Glomerular visceral epithelial cell (primary cell): Measurements from ENCODE around the gene L1CAM.

Source experiments
- DNase-seq: peaks from one replicate; pipeline ENCODE4 v3.0.0-alpha.2; 2016; ENCODE audit errors: extremely low spot score

Gene L1CAM

DNA sequence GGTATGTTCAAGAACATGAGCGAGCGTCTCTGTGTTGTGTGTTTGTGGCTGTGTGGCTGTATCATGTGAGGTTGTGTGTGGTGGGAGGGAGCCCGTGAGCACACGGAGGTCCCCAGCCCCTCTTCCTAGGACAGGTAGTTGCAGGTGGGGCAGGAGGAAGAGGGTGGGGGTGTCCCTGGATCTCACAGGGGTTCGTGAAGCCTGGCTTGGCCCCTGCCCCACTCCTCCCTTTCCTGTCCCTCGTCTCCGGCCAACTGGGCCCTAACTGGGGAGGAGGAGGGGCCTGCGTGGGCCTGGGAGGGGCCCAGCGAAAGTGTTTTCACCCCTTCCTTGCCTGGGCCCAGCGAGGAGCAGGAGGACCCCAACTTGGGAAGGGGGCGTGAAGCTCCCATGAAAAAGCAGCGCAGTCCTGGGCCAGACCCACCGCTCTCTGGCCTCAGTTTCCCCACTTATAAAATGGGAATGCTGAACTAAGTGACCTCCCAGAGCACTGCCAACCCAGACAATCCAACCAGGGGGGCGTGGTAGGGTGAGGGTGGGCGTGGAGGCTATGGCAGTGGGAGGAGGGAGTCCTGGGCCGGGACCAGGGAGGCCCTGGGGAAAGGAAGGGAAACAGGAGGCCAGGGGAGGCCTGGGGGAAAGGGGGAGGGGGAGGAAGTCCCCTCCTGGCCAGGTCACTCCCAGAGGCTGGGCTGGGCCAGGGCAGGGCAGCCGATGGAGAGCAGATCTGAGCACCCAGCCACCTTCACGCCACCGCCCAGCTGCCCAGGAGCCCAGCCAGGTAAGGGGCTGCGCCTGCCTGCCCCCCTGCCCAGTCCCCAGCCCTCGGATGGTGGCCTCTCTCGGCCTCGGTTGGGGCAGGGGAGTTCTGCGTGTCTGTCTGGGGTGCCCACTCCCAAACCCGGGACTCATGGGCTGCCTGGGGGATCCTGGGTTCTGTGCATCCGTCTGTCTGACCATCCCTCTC is 18.3 kb upstream of the L1CAM start, which contains the start of gene AVPR2:
TSS of gene AVPR2 (plus strand) at position 683 of the 967 bp plus-strand sequence. CDS start 473 bp downstream, outside the sequence.
- no peak for DNase-seq

DNA sequence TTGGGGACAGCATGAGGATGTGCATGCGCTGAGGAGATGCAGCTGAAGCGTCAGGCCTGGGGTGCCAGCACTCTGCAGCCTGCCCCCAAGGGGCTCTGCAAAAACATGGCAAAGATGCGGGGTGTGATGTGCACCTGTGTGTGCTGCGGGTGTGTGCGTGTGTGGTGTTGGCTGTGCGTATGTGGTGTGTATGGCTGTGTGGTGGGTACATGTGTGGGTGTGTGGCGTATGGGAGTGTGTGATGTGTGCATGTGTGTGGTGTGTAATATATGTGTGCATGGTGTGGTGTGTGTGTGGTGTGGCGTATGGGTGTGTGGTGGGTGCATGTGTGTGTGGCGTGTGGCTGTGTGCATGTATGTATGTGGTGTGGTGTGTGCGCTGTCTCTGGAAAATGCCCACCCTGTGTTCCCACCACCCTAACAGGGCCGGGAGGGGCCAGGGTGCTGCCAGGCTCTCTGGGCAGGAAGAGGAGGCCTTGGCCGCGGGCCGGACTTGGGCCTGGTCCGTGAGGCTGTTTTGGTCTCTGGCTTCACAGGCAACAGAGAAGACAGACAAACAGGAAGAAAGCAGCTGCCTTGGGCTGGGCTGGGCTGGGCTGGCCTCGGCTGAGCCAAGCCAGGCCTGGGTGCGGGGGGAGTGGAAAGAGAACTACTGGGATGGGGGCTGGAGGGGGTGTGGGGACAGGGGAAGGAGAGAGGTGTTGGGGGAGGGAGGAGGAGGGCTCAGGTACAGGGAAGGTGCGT is 17.4 kb upstream of the L1CAM start:
- no peak for DNase-seq

DNA sequence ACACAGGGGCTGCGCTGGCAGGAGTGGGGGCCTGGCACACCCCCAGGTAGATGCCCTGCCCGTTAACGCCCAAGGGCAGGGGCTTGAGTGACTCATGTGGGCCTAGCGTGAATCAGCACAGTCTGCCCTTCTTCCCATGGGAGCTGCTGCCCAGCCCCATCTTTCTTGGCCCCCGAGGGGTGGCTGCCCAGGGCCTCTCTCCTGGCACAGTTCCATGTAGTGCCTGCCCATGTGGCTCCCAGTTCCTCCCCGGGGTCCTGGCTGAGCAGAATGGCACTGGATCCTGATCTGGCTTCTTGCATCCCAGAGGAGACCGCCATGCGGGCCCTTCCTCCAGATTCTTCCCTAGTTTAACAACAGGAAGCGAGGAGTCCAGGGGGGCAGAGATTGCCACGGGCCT is 16.4 kb upstream of the L1CAM start:
- no peak for DNase-seq

DNA sequence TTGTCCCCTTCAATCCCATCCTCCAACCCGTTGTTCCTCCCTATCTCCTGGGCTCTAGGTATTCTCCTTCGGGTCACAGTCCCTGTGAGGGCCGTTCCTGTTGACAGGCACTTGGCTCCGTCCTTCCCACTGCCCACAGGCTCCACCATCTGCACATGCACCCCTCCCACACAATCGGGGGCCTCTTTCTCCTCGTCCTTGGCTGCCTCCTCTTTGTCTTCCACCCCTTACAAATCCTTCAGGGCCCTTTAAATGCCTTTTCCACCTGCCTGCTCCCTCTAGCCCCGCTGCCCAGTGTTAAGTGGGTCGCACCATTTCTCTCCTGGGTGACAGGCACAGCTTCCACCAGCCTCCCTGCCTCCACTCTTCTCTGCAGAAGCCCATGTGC is 15.8 kb upstream of the L1CAM start:
- DNase-seq: no peak

DNA sequence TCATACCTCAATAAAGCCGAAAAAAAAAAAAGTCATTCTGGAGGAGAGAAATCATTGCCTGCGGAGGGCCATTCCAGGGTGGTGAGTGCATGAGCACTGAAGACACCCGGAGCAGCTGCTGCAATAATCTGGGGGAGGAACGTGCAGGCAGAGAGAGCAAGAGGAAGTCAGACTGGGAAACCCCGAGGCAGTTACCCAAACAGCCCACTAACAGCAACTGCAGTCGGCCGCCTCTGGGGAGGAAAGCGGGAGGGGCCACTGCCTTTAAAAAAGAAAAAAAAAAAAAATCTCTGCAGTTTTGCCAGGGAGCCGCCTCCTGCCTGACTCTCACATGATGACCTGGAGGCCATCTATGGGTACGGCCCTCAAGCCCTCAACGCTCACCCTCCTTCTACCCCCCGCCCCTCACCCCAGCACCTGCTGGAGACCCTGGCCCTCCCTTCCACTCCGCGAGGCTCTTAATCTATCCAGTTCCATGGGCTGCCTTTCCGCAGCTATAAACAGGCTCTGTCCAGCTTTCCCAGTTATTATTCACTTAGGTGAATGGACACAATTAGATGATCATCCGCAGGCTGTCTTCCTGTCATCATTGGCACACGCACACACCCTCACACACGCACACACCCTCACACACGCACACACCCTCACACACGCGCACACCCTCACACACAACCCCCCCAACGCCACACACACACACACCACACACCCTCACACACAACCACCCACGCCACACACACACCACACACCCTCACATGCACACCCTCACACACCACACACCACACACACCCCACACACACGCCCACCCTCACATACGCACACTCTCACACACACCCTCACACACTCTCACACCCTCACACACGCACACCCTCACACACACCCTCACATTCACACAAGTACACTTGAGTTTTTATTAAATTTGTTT is 15.1 kb upstream of the L1CAM start:
- DNase-seq: peak; percentile 79

DNA sequence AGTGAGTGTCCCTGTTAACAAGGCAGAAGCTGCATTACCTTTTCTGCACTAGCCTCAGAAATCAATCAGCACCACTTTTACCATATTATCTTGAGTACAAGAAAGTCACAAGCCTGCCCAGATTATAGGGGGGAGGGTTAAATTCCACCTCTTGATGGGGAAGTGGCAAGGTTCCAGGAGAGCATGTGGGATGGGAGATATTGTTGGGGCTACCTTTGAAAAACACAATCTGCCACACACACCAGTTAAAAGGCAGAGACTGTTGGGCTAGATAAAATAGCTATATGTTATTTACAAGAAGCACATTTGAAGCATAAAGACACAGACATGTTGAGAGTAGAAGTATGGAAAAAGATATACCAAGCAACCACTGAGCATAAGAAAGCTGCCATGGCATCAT is 11.9 kb upstream of the L1CAM start:
- DNase-seq: no peak

DNA sequence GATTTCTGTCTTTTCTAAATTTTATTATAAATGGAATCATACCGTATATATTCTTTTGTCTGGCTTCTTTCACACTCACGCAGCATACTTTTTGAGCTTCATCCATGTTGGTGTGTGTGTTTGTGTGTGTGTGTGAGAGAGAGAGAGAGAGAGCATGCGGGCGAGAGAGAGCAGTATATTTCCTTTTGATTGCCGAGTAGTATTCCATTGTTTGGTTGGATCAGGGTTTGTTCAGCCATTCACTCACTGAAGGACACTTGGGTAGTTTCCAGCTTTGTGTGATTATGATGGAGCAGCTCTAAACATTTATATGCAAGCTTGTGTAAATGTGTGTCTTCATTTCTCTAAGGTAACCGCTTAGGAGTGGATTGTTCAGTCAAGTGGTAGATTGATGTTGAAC is 3.1 kb upstream of the L1CAM start:
- DNase-seq: no peak

DNA sequence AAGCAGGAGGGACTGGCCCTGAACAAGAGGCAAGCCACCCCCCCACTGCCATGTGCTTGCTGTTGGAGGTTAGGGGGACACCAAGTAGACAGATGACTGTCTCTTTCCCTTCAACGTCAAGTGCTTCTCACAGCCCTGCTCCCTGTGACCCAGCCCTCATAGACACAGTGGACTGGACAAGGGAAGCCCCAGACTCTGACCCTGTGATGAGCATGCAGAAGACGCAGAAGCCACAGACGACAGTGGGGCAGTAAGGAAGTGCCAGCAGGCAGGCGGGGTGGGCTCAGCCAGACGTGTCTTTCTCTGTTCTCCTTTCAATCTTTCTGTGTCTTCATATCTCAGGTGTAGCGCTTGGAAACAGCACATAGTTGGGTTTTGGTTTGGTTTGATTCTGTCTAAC is 2.4 kb upstream of the L1CAM start:
- no peak for DNase-seq

DNA sequence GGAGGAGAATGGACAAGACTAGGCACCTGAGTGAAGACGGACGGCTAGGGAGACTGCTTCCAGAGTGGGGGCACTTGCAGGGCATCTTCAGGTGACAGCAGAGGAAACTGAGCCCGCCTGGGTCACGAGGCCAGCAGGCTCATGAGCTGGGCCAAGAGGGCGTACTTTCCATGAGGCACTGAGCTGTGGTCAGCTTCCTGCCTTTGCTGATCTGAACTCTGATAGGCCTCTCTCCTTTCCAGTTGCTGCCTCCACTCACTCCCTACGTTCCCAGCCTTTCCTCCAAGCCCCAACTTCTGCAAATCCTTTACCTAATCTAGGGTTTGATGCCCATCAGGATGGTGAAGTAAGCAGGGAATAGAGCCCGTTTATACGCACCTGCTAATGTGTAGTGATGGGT is 1.4 kb upstream of the L1CAM start:
- no peak for DNase-seq

DNA sequence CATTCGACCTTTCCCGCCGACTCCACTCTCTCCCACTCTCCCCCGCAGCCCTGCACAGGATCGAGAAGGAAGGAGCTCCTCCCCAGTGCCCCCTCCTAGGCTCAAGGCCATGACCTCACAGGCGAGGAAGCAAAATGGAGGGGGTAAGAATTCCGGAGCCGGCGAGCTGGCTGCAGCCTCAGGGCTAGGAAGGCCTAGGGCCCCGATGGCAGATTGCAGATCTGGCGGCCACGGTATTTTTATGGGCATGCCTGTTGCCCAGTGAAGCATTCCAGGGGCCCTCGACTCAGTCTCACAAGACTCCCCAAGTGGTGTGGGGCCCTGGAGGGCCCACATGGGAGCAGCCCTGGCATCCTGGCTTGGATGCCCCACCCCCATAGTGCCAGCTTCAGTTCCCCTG is 942 bp upstream of the L1CAM start:
- DNase-seq: peak; percentile 56

DNA sequence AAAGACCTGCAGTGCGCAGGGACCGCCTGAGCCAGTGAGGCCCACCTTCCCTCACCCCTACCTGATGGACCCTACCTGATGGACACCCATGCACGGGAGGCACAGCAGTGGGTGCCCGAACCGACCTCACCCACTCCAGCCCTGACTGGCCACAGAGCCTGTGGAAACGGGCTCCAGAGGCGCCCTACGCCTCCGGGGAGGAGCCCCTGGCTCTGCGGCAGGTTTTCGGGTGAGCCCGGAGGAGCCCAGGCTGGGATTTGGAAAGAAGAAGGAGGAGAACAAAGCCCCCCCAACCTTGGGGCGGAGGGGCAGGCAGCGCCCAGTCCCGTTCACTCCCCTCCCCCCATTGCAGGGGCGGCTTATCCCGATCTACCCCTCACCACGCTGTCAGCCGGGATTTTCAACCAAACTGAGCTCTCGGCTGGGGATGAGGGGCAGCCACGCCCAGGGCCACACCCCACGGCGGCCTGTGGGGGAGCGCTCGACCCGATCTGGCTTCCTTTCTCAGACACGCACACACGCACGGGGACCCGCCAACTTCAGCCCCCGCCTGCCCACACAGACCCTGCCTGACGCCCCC is 675 bp downstream of the L1CAM start:
- no peak for DNase-seq

DNA sequence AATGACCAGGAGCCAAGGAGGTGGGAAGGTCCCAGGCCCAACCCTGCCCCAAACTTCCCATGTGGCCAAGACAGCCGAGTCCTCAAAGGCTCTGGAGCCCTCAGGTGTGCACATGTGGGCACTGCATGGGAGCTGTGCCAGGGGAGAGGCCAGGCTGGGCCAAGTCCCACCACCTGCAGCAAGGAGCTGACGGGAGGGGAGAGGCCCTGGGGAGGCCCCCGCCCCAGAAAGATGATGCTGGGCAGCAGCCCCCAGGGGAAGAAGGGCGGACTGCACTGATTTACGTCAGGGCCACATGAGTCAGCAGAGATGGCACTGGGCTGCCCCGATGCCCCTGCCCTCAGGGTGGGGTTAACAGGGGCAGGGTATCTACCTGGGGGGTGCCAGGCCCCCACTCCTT is 1.4 kb downstream of the L1CAM start:
- DNase-seq: peak; percentile 13

DNA sequence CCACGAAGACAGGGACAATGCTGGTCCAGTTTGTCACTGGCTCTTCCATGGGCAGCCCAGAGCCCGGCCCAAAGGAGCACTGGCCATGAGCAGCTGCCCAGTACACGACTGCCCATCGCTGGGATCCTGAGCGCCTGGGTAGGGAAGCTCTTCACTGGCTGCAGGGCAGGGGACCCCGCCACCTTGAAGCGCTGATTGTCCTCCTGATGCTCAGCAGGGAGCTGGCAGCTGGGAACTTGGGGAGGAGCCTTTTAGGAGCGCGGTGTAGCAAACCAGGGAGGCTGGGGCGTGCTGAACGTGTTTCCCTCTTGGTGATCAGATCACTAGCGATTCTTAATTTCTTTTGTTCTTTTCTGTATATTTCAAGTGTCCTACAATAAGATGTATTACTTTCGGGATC is 1.8 kb downstream of the L1CAM start:
- no peak for DNase-seq

DNA sequence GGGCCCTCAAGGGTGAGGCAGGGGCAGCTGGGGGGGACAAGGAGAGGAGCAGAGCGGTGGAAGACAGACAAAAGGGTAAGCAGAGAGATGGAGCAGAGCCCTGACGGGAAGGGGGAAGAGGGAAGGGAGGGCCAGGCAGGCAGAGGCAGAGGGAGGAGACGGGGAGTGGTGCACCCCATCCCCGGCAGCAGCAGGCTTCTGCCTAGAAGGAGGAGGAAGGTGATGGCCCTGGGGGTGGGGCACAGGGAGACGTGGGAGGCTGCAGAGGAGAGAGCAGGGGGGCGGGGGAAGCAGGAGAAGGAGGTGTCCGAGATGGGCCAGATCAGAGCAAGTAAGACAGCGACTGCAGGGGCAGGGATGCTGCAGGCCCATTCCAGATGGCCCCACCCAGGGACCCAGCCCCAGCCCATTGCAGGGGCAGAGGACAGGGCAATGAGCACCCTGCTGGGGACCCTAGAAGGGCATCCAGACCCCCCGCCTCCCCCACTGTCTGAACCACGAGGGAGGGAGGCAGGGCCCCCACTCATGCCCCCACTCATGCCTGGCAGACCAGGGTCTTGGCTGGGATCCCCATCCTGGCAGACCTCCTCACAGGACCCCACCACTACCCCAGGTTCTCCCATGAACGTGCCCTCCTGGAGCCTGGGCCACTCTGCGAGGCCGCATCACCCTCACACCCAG is 2.7 kb downstream of the L1CAM start:
- DNase-seq: no peak

DNA sequence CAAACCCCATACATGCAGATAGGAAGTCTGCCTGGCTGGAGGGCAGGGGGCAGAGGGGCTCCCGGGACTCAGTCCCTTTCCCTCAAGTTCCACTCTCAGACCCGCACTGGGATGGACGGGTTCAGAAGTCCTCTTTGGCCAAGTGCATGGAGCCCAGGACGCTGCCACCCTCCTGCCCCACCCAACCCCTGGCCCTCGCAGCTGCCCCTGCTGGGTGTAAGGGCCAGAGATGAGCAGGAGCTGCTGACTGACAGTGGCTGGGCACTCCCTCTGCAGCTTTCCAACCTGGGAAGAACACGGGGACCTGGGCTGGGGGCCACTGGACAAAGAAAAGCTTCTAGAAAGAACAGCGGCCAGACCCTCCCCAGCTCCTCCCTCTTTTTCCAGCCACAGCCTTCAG is 3.4 kb downstream of the L1CAM start:
- no peak for DNase-seq

DNA sequence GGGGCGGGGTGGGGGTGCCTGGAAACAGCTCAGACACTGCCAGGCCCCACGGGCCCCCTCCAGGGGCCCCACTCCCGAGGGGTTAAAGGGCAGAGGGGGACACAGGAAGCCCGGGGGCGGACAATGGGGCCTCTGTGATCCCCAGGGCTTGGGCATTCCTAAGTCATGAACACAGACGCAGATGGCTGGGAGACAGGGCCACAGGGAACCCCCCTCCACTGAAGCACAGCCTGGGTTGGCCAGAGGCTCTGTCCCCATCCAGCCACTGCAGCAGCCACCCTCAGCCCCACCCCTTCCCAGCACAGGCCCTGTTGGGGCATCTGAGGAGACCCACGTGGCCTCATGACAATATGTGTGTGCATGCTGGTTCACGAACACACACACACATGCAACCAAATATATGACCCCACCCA is 3.9 kb downstream of the L1CAM start:
- no peak for DNase-seq

DNA sequence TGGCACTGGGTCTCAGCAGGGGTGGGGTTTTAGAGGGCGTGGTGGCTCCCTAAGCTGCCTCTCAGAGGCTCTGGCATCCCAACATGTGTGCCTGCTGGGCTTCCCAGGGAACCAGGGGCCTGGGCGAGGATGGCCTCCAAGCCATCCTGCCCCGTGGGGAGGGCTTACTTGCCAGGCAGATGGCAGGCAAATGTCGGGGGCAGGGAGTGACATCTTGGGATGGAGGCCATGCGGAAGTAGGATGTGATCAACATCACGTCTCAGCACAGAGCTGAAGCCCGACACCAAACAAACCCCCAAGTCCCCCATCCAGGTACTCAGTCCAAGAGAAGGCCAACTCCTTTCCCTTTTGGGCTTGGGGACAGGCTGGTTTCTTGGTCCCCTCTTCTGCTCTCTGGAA is 4.7 kb downstream of the L1CAM start:
- no peak for DNase-seq

DNA sequence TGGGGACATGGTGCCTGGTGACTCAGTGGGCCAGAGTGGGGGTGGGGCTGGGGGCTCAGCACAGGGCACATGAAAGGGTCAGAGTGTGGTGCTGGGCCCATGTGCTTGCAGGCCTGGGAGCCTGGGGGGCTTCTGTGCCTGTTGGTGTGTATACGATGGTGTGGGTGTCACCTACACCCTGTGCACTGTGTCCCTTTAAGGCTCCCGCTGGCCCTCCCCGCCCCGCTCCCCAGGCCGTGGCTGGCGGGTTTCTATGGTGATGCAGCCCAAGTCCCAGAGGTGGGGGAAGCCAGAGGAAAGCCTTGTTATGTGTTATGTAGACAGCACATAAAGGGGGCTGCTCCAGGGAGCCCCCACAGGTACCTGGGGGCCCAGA is 5.5 kb downstream of the L1CAM start:
- no peak for DNase-seq

DNA sequence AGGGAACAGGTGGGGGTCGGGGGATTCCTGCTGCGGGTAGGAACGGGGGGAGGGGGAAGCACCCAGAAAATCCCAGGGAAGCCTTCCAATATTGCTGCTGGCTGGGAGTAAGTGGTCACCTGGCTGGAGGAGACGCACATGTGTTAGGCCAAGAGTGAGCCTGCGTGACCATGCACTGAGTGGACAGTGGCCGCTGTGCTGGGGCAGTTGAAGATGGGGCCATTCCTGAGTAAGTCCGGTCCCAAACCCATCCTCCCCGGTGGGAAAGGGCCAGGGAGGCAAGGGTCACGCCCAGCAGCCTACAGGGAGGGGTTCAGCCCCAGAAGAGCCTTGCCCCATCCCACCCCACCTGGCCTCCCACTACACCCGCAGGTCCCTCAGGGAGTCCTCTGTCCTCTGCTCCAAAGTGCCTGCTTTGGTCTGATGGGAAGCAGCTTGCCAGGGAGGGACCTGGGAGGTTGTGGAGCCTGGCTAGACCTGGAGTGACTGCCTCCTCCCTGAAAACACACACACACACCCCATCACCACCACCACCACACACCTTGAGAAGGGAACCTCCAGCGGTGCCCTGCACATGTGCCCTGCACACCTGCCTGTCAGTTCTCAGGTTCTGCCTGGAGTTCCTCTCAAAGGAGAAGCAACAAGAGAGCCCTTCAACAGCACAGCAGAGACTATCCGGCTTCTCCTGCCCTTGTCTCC is 6.1 kb downstream of the L1CAM start:
- DNase-seq: no peak

DNA sequence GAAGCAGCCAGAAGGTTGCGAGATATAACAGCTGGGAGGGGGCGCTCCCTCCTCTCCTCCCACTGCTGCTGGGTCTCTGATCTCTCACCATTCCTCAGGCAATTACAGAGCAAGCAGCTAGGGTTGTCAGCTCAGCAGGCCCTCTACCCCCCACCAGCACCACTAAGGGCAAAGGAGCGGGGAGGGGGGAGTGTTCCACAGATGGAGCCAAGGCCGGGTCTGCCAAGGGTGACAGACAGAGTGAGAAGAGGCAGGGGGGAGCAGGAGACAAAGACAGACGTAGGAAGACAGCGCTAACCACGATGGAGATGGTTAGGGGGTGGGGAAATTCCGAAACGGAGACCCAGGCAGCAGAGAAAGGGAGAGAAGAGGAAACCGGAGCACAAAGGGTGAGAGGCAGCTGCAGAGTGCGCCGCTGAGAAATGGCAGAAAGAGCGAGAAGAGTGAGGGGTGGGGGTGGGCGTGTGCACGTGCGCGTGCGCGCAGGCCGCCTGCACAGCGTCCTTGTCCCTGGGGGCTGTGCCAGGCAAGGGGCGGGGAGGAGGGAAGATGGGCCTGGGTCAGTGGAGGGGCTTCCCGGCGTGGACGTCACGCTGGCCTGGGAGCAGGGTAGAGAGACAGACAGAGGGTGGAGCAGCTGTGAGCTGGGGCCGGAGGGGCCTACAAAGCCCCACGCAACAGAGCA is 6.9 kb downstream of the L1CAM start:
- DNase-seq: no peak
